Hepatocyte (in vitro differentiated cells): ENCODE data around the gene FOXN3. TPM values are rescaled to one million over a fixed set of nuclear protein-coding genes. Genes with fewer than 3 reads are reported as not detected.
"Not testable (repeated sequence)": the region's sequence is repeated elsewhere in the genome, so short reads cannot be mapped to it uniquely, and the experiment has no call there.

Experiments
- DNase-seq: peaks from one replicate; pipeline ENCODE4 v3.0.0-alpha.2; 2016; ENCODE audit warnings: low spot score
- H2AFZ ChIP-seq: fragments of 200-600 bp; sonication (generic); 2 replicates; pipeline ENCODE4 v1.6.0; 2016; ENCODE audit warnings: antibody characterized with exemption, mild to moderate bottlenecking
- H3K27ac ChIP-seq: fragments of 200-600 bp; sonication (generic); 2 replicates; pipeline ENCODE4 v1.5.1; 2016; ENCODE audit warnings: mild to moderate bottlenecking
- H3K27me3 ChIP-seq: fragments of 200-600 bp; sonication (generic); 2 replicates; pipeline ENCODE4 v1.6.1; 2016
- H3K36me3 ChIP-seq: fragments of 200-600 bp; sonication (generic); replicated peaks from 2 replicates; pipeline ENCODE4 v1.5.1; 2016; ENCODE audit warnings: low read depth; ENCODE audit not compliant: insufficient read depth
- H3K4me1 ChIP-seq: fragments of 200-600 bp; sonication (generic); 2 replicates; pipeline ENCODE4 v1.5.1; 2016; ENCODE audit warnings: mild to moderate bottlenecking, moderate library complexity; ENCODE audit not compliant: insufficient read depth
- H3K4me2 ChIP-seq: fragments of 200-600 bp; sonication (generic); 2 replicates; pipeline ENCODE4 v1.6.0; 2016
- H3K4me3 ChIP-seq: fragments of 200-600 bp; sonication (generic); 2 replicates; pipeline ENCODE4 v1.5.1; 2016; ENCODE audit warnings: mild to moderate bottlenecking
- H3K79me2 ChIP-seq: fragments of 200-600 bp; sonication (generic); 2 replicates; pipeline ENCODE4 v1.6.0; 2017; ENCODE audit warnings: mild to moderate bottlenecking
- H3K9me2 ChIP-seq: fragments of 200-600 bp; sonication (generic); replicated peaks from 2 replicates; pipeline ENCODE4 v1.6.0; 2017; ENCODE audit warnings: mild to moderate bottlenecking; ENCODE audit not compliant: insufficient read depth
- H3K9me3 ChIP-seq: fragments of 200-600 bp; sonication (generic); 2 replicates; pipeline ENCODE4 v1.5.1; 2016; ENCODE audit warnings: low read depth, mild to moderate bottlenecking
- H4K20me1 ChIP-seq: fragments of 200-600 bp; sonication (generic); 2 replicates; pipeline ENCODE4 v1.6.0; 2016; ENCODE audit warnings: mild to moderate bottlenecking; ENCODE audit not compliant: insufficient read depth, poor library complexity, severe bottlenecking
- EZH2 ChIP-seq: fragments of 200-600 bp; sonication (generic); IDR thresholded peaks from 2 replicates; pipeline ENCODE4 v1.6.1; 2016; ENCODE audit warnings: antibody characterized with exemption, mild to moderate bottlenecking, borderline replicate concordance
- EZH2phosphoT487 ChIP-seq: fragments of 200-600 bp; sonication (generic); IDR thresholded peaks from one replicate; pipeline ENCODE4 v1.6.1; 2018; ENCODE audit warnings: antibody characterized with exemption, mild to moderate bottlenecking, low read depth, moderate library complexity; ENCODE audit not compliant: unreplicated experiment, severe bottlenecking
- WGBS: methylation state at CpG from one replicate; pipeline ENCODE4 v1.1.6; 2016; ENCODE audit warnings: low lambda C conversion rate; ENCODE audit errors: missing lambda C conversion rate; 5-methylcytosine and 5-hydroxymethylcytosine counted together
- polyA plus RNA-seq: library from polyadenylated mRNA; unstranded; fragments of >200 nt; fragmentation: Nextera tagmentation; extraction: Ambion mirVana; gene quantifications from 2 replicates; pipeline ENCODE4 v1.2.1, GENCODE V29; 2016
- total RNA-seq: library from RNA; depleted of rRNA; stranded (reverse); fragments of >200 nt; gene quantifications from 2 replicates; pipeline ENCODE4 v1.2.3, GENCODE V29; 2014
- TF ChIP-seq, protein P1 (sequence below): fragments of 200-600 bp; sonication (generic); IDR thresholded peaks from 2 replicates; pipeline ENCODE4 v1.5.1; 2016; ENCODE audit warnings: antibody characterized with exemption, mild to moderate bottlenecking; ENCODE audit not compliant: poor library complexity

The FOXN3 gene
- total and polyA plus RNA-seq, 2 experiments from 2014 or later, result 42.2 to 47.6 TPM

DNA sequence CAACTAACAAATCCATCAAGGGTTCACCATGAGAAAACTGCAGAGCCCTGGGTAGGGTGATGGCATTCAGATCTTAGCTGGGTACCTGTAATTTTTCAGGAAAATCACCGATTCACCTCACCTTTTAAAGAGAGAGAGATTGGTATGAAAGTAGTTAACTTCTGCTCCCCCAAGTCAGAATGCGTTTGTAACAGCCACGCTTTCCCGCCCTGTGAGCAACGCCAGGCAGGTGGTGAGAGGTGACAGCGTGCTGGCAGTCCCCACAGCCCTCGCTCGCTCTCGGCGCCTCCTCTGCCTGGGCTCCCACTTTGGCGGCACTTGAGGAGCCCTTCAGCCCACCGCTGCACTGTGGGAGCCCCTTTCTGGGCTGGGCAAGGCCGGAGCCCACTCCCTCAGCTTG, 305.8 kb downstream of the FOXN3 start:
- H3K27me3 ChIP-seq, H3K9me3 ChIP-seq, H3K79me2 ChIP-seq, H3K4me3 ChIP-seq, H4K20me1 ChIP-seq, H3K27ac ChIP-seq, H3K4me1 ChIP-seq, DNase-seq, H3K36me3 ChIP-seq, H3K9me2 ChIP-seq, H2AFZ ChIP-seq, H3K4me2 ChIP-seq: not testable (repeated sequence)
- 95% methylated on average over 13 of the region's 13 CpGs for WGBS

DNA sequence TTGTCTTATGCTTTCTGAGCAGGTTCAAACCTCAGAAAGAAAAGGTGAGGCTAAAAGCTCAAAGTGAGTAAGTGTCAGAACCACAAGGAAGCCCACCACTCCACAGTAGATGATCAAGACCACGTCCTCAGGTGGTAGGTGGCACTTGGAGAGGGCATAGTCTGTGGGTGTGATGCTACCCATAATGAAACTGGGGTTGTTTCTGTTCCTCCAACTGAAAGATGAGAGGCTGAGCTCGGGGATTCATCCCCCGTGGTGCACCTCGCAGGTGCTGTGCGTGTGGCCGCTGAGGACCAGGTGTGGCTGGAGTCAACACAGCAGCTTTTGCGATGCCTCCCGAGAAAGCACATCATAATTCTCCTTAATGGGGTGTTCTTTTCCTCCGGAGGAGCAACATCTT, 306.9 kb downstream of the FOXN3 start:
- no peaks in the 10 kb centered on the region for H3K36me3 ChIP-seq
- no peak for DNase-seq
- no peak overlapping the region for H3K4me2 ChIP-seq
- no peaks in the 10 kb centered on the region for H3K9me3 ChIP-seq
- no peak overlapping the region for H3K27ac ChIP-seq
- H3K79me2 ChIP-seq, result no peaks in the 10 kb centered on the region
- no peaks in the 10 kb centered on the region for H3K9me2 ChIP-seq
- no peaks in the 10 kb centered on the region for H3K4me1 ChIP-seq
- H2AFZ ChIP-seq, result no peak overlapping the region
- no peaks in the 10 kb centered on the region for H4K20me1 ChIP-seq
- H3K4me3 ChIP-seq, result no peak overlapping the region
- no peaks in the 10 kb centered on the region for H3K27me3 ChIP-seq
- TF ChIP-seq EZH2, result no peak
- no peak for TF ChIP-seq EZH2phosphoT487
- TF ChIP-seq, protein P1, sequence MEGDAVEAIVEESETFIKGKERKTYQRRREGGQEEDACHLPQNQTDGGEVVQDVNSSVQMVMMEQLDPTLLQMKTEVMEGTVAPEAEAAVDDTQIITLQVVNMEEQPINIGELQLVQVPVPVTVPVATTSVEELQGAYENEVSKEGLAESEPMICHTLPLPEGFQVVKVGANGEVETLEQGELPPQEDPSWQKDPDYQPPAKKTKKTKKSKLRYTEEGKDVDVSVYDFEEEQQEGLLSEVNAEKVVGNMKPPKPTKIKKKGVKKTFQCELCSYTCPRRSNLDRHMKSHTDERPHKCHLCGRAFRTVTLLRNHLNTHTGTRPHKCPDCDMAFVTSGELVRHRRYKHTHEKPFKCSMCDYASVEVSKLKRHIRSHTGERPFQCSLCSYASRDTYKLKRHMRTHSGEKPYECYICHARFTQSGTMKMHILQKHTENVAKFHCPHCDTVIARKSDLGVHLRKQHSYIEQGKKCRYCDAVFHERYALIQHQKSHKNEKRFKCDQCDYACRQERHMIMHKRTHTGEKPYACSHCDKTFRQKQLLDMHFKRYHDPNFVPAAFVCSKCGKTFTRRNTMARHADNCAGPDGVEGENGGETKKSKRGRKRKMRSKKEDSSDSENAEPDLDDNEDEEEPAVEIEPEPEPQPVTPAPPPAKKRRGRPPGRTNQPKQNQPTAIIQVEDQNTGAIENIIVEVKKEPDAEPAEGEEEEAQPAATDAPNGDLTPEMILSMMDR, result no peak
- WGBS, result 93% methylated on average over 9 of the region's 9 CpGs

DNA sequence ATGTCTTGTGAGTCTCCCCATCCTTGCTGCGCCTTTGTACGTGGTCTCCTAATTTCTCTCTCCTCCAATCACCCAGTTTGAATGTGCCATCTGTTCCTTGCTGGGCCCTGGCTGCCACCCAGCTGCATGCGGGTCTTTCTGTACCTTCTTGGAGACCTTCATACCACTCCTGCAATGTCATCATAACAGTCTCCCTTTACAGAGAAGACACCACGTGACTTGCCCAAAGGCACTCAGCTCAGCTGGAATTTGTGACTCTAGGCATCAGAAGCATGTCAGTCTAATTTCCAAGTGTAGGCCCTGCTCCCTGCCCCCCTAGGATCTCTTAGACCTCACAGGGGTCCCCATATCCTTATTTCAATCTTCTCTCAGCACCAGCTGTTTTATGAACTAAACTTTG, 308.4 kb downstream of the FOXN3 start:
- no peak for DNase-seq
- Histone ChIP-seq H3K79me2 (no peaks in the 10 kb centered on the region), H3K9me3 (no peaks in the 10 kb centered on the region), H3K9me2 (no peaks in the 10 kb centered on the region), H3K36me3 (no peaks in the 10 kb centered on the region), H3K4me1 (no peaks in the 10 kb centered on the region), H3K4me3 (no peak overlapping the region), H3K27ac (no peak overlapping the region), H4K20me1 (no peaks in the 10 kb centered on the region), H3K4me2 (no peak overlapping the region), H3K27me3 (no peaks in the 10 kb centered on the region), H2AFZ (no peak overlapping the region)
- 96% methylated on average over 4 of the region's 4 CpGs for WGBS
- TF ChIP-seq, protein P1, result no peak
- TF ChIP-seq EZH2 (no peak), EZH2phosphoT487 (no peak)

DNA sequence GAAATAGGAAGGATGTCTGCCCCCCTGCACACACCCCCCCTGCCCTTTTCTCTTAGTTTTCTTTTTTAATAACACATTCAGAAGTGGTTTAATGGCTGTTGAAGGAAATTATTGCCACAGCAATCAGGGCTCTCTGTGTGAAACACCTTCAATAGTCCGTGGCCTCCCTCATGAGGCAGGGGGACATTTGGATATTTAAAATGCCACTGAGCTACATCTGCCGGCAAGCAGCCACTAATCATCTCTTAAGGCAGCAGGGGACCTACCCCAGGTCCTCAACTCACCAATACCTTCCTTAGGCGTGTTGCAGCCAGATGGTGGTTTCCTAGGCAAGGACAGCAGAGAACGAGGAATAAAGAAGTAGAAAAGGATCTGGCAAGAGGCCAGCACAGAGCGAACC, 309.4 kb downstream of the FOXN3 start:
- DNase-seq, result no peak
- H3K4me1 ChIP-seq, result no peaks in the 10 kb centered on the region
- no peaks in the 10 kb centered on the region for H3K79me2 ChIP-seq
- H3K36me3 ChIP-seq, result no peaks in the 10 kb centered on the region
- TF ChIP-seq EZH2phosphoT487 (no peak), EZH2 (no peak)
- TF ChIP-seq, protein P1, result no peak
- 81% methylated on average over 5 of the region's 5 CpGs for WGBS
- H3K9me2 ChIP-seq, result no peaks in the 10 kb centered on the region
- no peak overlapping the region for H2AFZ ChIP-seq
- no peaks in the 10 kb centered on the region for H4K20me1 ChIP-seq
- H3K4me3 ChIP-seq, result no peak overlapping the region
- no peaks in the 10 kb centered on the region for H3K9me3 ChIP-seq
- H3K4me2 ChIP-seq, result no peak overlapping the region
- H3K27me3 ChIP-seq, result no peaks in the 10 kb centered on the region
- no peak overlapping the region for H3K27ac ChIP-seq
